ENCODE measurements around the gene TMEM235. TPM values are rescaled to one million over a fixed set of nuclear protein-coding genes. Genes with fewer than 3 reads are reported as not detected.

The TMEM235 gene
- total RNA-seq, 3 donors from 2014 or later, result not detected

DNA sequence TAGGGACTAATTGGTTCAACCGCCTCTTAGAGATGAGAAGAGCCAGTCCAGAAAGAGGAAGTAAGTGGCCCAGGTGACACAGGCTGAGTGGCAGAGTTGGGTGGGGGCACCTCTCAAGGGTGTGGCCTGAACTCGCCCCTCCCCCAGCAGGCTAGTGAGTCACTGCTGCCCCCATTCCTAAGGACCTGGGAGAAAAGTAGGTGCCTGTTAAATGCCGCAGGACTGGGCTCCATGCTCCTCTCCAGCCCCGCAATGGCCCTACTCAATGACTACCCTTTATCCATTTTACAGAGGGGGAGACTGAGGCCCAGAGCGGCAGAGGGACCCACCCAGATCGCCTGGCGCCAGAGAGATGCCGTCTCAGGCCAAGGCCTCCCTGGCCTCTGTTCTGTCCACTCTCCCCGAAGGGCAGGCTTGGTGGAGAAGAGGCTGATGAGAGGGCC, 8.1 kb downstream of the TMEM235 start:
- Mint-ChIP-seq H3K9me3 (no peaks in the 10 kb centered on the region), H3K27me3 (ENCODE audit: low read depth) (no peaks in the 10 kb centered on the region), H3K4me1 (ENCODE audit: low read depth) (no peaks in the 10 kb centered on the region), H3K36me3 (ENCODE audit: insufficient read depth) (no peaks in the 10 kb centered on the region), H3K4me3 (no peak overlapping the region)
- no peak for DNase-seq
- no peak for ATAC-seq

DNA sequence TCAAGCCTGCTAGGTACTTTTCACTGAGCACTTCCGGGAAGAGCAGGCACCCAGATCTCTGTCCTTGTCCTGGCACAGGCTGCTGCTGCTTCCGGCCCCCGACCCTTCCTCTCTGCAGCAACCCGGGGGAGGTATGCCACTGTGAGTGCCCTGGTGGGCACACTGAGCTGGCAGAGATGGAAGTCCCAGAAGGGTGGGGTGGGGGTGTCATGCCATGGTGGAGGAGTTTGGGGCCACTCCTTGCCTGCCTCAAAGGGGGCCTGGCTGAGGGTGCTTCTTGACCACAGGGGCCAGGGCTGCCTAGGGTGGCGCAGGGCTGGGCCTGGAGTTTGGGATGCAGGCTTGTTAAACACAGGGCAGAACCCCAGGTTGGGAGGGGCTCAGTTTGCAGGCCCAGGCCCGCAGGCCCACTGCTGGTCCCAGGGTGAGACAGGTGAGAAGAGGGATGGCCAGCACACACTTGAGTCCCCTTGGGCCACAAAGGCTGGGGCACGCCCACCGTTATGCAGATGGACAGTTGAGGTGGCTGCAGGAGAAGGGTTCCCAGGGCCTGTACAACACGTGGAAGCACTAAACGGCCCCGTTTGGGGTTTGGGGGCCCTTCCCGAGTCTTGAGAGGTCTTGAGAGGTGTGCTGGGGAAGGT, 8.7 kb downstream of the TMEM235 start:
- H3K36me3 Mint-ChIP-seq (ENCODE audit: insufficient read depth), result no peaks in the 10 kb centered on the region
- H3K9me3 Mint-ChIP-seq, result no peaks in the 10 kb centered on the region
- no peaks in the 10 kb centered on the region for H3K27me3 Mint-ChIP-seq (ENCODE audit: low read depth)
- H3K4me1 Mint-ChIP-seq (ENCODE audit: low read depth), result no peaks in the 10 kb centered on the region
- H3K4me3 Mint-ChIP-seq, result no peak overlapping the region
- DNase-seq (no peak), ATAC-seq (no peak)

DNA sequence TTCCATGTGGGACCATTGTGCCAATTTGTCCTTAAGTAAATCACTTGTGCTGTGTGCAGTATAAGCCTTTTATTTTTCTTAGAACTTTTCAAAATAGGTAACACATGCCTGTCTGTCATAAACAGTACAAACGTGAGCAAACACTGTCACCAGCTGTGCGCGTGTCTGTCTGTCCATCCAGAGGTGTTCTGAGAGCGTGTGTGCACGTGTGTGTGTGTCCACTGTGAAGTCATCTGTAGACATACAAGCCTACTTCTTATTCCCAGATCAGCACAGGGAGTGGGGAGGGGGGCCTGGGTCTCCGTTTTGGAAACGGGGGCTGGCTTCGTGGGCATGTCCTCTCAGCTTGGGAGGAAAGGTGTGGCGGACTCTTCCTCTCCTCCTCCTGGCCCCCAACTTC, 9.4 kb downstream of the TMEM235 start:
- ATAC-seq, result no peak

DNA sequence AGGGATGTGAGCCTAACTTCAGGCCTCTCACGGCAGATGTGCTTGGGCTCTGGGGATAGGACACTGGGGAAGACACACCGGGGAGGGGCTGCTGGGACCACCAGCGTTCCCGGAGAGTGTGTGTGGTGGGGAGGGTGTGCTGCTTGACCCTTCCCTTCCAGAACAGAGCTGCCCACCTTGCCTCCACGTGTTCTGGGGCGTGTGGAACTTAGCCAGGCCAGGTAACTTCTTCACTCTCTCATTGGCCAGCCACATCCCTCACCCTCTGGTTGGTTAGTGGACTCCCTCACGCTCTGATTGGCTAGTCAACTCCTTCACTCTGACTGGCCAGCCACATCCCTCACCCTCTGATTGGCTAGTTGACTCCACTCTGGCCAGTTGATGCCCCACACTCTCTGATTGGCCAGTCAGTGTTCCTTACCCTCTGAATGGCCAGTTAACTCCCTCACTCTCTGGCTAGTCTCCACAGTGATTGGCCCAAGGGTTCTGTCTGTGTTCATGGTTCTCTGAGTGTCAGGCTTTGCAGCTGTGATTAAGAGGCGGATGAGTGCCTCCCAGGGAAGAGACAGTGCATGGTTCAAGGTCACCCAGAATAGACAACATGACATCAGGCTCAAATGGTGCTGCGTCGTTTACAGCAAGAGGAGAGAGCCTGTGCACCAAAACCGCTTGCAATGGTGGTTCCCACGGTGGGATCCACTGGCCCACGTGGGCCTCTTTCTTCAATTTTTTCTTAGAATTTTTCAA, 10.0 kb downstream of the TMEM235 start:
- ATAC-seq (peak in 1 of 2 donors; percentile 23), DNase-seq (no peak)
- Mint-ChIP-seq H3K27me3 (ENCODE audit: low read depth) (no peaks in the 10 kb centered on the region), H3K36me3 (ENCODE audit: insufficient read depth) (no peaks in the 10 kb centered on the region), H3K4me1 (ENCODE audit: low read depth) (no peaks in the 10 kb centered on the region), H3K4me3 (no peak overlapping the region), H3K9me3 (no peaks in the 10 kb centered on the region)

More for the DNA sequence above, 9.4 kb downstream of the TMEM235 start:
- Mint-ChIP-seq H3K27me3 (ENCODE audit: low read depth) (no peaks in the 10 kb centered on the region), H3K4me1 (ENCODE audit: low read depth) (no peaks in the 10 kb centered on the region), H3K36me3 (ENCODE audit: insufficient read depth) (no peaks in the 10 kb centered on the region), H3K9me3 (no peaks in the 10 kb centered on the region), H3K4me3 (no peak overlapping the region)
- no peak for DNase-seq

DNA sequence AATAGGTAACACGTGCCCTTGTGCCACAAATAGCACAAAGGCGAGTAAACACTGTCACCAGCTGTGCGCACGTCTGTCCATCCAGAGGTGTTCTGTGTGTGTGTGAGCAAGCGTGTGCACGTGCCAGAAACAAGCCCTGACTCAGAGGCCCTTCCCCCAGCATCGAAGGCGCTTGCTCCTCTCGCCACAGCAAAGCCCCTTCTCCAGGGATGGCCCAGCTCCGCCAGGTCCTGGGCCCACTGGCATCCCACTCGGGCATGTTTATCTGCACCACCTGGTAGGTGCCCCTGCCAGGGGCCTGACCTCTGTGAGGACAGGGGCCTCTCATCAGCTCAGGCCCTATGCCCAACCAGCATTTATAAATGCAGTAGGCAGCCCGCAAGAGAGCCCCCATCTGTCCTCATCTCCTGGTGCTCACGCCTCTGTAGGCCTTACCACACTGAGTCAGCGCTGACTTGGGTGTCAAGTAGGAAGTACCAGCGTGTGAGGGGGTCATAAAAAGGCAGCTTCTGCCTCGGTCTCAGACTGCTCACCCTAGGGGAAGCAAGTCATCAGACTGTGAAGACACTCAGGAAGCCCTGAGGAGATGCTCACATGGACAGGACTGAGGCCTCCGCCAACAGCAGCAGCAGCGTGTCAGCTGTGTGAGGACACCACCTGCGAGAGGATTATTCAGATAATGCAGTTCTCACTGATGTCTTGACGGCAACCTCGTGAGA, 10.8 kb downstream of the TMEM235 start:
- H3K9me3 Mint-ChIP-seq, result no peaks in the 10 kb centered on the region

DNA sequence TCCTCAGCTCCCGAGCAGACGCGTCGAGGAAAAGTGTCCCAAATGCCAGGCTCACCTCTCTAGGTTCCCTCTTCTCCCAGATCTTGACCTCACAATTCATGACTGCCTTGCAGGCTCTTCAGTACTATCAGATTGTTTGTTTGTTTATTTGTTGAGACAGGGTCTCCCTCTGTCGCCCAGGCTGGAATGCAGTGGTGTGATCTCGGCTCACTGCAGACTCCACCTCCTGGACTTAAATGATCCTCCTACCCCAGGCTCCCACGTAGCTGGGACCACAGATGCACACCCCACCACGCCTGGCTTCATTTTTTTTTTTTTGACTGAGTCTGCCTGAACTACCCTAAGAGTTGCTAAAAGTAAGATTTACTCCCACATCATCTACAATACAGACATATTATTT, 15.9 kb downstream of the TMEM235 start:
- H3K36me3 Mint-ChIP-seq (ENCODE audit: insufficient read depth), result no peaks in the 10 kb centered on the region
- peaks cover 2% of the 10 kb centered on the region for H3K27me3 Mint-ChIP-seq (ENCODE audit: low read depth)
- H3K4me1 Mint-ChIP-seq (ENCODE audit: low read depth), result peaks cover 20% of the 10 kb centered on the region
- no peak for DNase-seq
- no peaks in the 10 kb centered on the region for H3K9me3 Mint-ChIP-seq
- no peak overlapping the region for H3K4me3 Mint-ChIP-seq
- no peak for ATAC-seq

More for the DNA sequence above, 10.8 kb downstream of the TMEM235 start:
- no peaks in the 10 kb centered on the region for H3K4me1 Mint-ChIP-seq (ENCODE audit: low read depth)
- ATAC-seq (peak in 1 of 2 donors; percentile 63), DNase-seq (no peak)
- H3K27me3 Mint-ChIP-seq (ENCODE audit: low read depth), result no peaks in the 10 kb centered on the region
- H3K36me3 Mint-ChIP-seq (ENCODE audit: insufficient read depth), result no peaks in the 10 kb centered on the region
- H3K4me3 Mint-ChIP-seq, result no peak overlapping the region

DNA sequence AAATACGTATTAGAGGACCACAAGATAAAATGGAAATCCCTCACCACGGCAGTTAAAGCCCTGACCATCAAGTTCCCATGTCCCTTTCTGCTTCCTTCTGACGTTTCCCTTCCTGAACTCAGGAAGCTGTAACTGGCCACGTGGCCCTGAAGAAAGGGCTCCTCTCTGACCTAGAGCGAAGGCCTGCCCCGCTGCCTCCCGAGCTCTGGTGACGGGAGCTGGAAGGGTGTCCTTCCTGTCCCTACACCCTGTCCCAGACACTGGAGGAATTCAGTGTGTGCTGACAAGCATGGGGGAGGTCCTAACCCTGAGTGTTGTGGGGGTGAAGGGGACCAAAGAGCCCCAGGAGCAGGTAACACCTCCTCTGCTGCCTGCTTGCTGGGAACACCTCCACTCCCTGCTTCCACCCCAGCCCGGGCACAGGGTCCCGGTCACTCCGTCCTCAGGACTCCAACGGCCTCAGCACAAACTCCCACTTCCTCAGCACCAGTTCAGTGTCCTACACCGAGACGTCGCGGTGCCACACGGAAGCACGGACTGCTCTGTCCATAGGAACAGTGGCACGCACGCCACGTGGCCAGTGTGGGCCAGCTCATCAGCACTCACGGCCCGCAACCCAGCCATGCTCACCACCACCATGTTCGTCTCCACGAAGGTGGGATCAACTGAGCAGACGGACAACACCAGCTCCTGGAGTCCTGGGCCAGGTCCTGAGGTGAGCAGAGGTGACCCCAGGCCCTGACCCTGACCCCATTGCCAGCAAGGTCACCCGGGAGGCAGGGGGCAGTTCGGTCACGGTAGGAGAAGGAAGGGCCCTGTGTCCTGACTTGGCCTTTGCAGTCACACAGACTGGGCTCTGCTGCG, 16.9 kb downstream of the TMEM235 start:
- ATAC-seq (no peak), DNase-seq (no peak)
- Mint-ChIP-seq H3K27me3 (ENCODE audit: low read depth) (peaks cover 2% of the 10 kb centered on the region), H3K36me3 (ENCODE audit: insufficient read depth) (no peaks in the 10 kb centered on the region), H3K4me3 (no peak overlapping the region), H3K9me3 (no peaks in the 10 kb centered on the region), H3K4me1 (ENCODE audit: low read depth) (peaks cover 30% of the 10 kb centered on the region)

DNA sequence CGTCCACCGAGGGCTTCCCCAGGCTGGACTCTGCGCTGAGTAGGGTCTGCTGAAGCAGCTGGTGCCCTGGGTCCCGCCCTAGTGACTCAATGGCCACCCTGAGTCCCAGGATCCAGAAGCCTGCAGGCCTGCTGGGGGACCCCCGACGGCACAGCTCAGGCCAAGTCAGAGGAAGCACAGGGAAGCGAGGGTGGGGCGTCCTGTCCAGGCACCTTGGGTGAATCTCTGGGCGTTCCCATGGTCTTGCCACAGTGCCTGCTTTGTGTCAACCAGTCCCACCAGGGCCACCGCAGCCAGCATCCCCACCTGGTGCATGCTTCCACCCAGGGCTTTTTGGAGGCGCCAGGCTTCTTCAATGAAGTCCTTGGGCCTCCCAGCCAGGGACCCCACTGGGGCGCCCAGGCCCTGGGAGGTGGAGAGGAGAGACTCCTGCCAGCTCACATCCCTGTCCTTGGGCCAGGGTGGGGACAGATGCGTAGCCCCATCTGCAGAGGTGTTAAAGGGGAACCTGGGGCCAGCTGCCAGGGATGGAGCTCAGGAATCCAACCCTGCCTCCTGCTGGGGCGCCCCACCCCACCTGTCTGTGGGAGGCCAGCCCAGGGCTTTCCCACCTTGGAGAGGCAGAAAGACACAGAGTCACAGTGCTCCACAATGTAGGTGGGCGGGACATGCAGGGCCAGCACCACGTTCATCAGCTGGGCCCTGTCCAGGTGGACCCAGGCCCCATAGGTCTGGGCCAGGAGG, 17.8 kb downstream of the TMEM235 start:
- Mint-ChIP-seq H3K4me3 (no peak overlapping the region), H3K27me3 (ENCODE audit: low read depth) (peaks cover 2% of the 10 kb centered on the region), H3K4me1 (ENCODE audit: low read depth) (peaks cover 32% of the 10 kb centered on the region), H3K9me3 (no peaks in the 10 kb centered on the region), H3K36me3 (ENCODE audit: insufficient read depth) (no peaks in the 10 kb centered on the region)
- no peak for ATAC-seq
- DNase-seq, result no peak

DNA sequence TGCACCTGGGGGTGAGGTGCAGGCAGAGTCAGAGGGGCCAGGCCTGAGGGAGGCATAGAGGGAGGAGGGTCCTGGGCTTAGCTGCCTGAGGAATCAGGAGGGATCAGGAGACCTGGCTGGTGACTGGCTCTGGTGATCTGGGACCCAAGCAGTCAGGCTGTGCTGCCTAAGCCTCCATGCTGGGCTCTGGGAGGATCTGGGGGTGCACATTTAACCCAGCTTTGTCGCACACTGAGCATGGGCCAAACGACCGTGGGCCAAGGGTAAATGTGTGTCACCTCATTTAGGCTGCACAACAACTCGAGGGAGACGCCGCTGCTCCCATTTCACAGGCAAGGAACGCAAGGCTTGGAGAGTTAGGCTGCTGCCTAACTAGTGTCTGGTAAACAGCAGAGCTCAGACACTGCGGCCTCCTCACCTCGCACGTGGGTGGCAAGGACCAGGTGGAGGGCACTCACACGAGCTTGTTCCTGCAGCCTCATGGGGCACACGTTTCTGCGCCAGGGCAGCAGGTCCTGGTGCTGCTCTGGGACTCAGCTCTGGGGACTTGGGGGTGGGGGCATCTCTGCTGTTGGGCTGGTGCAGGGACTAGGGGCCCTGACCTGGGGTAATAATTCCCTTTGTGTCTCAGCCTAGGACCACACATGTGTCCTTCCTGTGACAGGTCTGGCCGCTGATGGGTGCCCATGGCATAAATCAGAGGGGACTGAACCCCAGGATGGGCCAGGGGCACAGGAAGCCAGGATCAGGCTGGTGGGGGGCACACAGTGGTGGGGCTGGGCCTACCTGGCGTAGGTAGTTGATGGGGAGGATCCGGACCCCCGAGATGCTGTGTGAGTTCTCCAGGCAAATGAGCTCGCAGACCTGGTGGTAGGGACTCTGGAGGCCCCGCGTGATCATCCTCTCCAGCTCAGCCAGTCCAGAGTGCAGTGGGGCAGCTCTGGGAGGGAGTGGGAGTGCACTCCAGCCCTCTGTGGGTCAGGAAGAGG, 18.7 kb downstream of the TMEM235 start:
- Mint-ChIP-seq H3K27me3 (ENCODE audit: low read depth) (peaks cover 2% of the 10 kb centered on the region), H3K36me3 (ENCODE audit: insufficient read depth) (no peaks in the 10 kb centered on the region), H3K4me3 (no peak overlapping the region), H3K9me3 (no peaks in the 10 kb centered on the region), H3K4me1 (ENCODE audit: low read depth) (peaks cover 37% of the 10 kb centered on the region)
- DNase-seq (no peak), ATAC-seq (no peak)

DNA sequence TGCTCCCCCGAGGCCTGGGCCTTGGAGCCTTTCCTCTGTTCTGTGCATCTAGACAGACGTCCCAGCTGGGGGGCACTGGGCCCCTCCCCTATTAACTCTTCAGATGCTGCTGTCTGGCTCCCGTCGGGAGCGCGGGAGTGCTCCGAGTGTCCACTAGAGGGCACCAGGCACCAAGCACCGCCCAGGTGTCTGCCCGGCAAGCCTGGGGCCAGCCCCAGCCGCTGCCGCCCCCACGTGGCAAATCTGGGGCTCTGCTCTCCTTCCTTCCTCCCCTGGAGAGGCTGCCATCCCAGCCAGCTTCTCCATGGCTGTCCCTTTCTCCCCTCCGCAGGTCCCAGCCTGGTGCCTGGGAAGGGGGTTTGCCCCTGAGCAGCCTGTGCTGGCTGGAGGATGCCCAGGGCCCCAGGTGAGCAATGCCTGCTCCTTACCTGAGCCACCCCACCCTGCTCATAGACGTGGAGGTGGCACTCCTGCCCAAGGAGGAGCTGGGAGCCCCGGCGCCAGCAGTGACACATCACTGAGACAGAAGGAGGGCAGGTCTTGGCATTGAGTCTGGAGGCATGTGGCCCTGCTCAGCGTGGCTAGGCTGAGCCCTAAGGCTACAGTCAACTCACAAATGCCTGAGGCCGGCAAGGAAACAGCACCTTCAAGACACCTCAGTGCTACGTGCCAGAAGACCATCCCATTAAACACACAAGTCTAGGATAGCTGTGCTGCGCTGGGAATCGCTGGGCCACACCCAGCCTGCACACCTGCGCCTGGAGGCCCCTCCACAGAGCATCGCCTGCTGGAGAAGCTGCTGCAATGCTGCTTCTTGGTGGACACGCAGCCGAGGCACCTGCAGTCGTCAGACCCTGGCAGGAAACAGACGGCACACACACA, 19.7 kb downstream of the TMEM235 start:
- peak overlapping the region; percentile 61 for H3K4me3 Mint-ChIP-seq
- H3K4me1 Mint-ChIP-seq (ENCODE audit: low read depth), result peaks cover 39% of the 10 kb centered on the region
- peaks cover 2% of the 10 kb centered on the region for H3K27me3 Mint-ChIP-seq (ENCODE audit: low read depth)
- H3K36me3 Mint-ChIP-seq (ENCODE audit: insufficient read depth), result no peaks in the 10 kb centered on the region
- DNase-seq (peak; percentile 83), ATAC-seq (peak; percentile 75 to 80)
- no peaks in the 10 kb centered on the region for H3K9me3 Mint-ChIP-seq

DNA sequence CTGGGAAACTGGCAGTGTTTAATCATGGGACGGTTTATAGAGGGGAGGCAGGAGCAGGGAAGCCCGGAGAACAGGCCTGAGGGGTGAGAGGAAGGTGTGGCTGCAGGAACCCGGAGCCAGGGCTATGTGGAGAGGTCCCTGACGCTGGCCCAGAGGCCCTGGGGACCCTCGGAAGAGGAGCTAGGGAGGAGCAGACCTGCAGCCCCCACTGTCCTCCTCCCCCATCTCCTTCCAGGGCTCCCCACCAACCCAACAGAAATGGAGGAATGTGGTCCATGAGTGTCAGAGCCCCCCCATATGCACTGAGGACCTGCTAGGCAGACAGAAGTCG, 20.3 kb downstream of the TMEM235 start:
- no peaks in the 10 kb centered on the region for H3K9me3 Mint-ChIP-seq
- DNase-seq (no peak), ATAC-seq (no peak)
- no peaks in the 10 kb centered on the region for H3K36me3 Mint-ChIP-seq (ENCODE audit: insufficient read depth)
- peak overlapping the region; percentile 79 for H3K4me3 Mint-ChIP-seq
- peaks cover 2% of the 10 kb centered on the region for H3K27me3 Mint-ChIP-seq (ENCODE audit: low read depth)
- peaks cover 39% of the 10 kb centered on the region for H3K4me1 Mint-ChIP-seq (ENCODE audit: low read depth)

DNA sequence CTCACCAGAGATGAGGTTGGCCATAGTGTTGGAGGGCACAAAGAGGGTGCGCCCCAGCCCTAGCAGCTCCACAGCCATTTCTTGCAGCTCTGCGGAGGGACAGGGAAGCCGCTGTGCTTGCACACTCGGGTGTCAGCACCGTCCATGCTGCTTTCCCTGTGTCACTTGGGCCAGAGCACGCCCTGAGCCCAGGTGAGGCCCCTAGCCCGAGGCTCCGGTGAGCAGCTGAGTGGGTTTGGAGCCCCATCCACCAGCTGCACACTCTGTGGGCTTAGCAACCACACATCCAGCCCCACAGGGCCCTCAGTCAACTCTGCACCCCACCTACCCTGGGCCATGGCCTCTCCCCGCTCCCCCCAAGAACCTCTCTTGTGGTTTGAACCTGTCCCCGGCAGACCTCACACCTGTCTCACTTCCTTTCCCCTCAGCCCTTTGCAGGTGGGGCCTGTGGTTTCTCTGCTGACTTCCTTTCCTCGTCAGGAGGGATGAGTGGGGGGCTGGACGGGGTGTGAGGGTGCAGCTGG, 20.7 kb downstream of the TMEM235 start:
- Mint-ChIP-seq H3K4me1 (ENCODE audit: low read depth) (peaks cover 39% of the 10 kb centered on the region), H3K9me3 (no peaks in the 10 kb centered on the region), H3K27me3 (ENCODE audit: low read depth) (peaks cover 2% of the 10 kb centered on the region), H3K4me3 (peak overlapping the region; percentile 79), H3K36me3 (ENCODE audit: insufficient read depth) (no peaks in the 10 kb centered on the region)
- ATAC-seq (peak in 1 of 2 donors; percentile 1), DNase-seq (peak; percentile 52)

Data from activated T-cell treated with anti-CD3 and anti-CD28 coated beads, Interleukin-2, amount 50 U/mL, for 4 hours (primary cell).